K562 (cell line): ENCODE data around the gene LRRC70. TPM values are rescaled to one million over a fixed set of nuclear protein-coding genes. Genes with fewer than 3 reads are reported as not detected.

Experiments
- ATAC-seq: fragments of 200-7000 bp; cut with Tn5 transposase; 3 replicates; pipeline ENCODE4 v1.9.1; 2020; ENCODE audit warnings: moderate library complexity
- BruUV-seq: library from RNA; stranded (reverse); fragments of 400-500 nt; replicated peaks from 2 replicates; lab custom pipeline; 2021; lab: Mats Ljungman, UMichigan
- CTCF ChIA-PET: fragments of 300-600 bp; formaldehyde crosslinking; extraction: SDS; loops from one replicate; lab custom pipeline; 2021; ENCODE audit warnings: low intra/inter-chr PET ratio; lab: Yijun Ruan, JAX
- POLR2A ChIA-PET: fragments of 300-600, 350-650 bp; sonication (Branson Sonifier 250); formaldehyde crosslinking; extraction: SDS; loops from one replicate; lab custom pipeline; 2021; ENCODE audit warnings: antibody characterized with exemption, inconsistent platforms; lab: Yijun Ruan, JAX
- DNase-seq, 4 experiments: peaks; one replicate each; pipeline versions ENCODE4 v3.0.0 to v3.0.0-alpha.2; 2011 to 2018; ENCODE audit warnings: low spot score in 3 of 4, mixed read lengths in 3 of 4; ENCODE audit errors: extremely low read depth in 1 of 4
- FAIRE-seq: peaks from 2 replicates; lab custom pipeline; 2011; peaks lifted over from hg19 to GRCh38; lab: Jason Lieb, UNC
- H2AFZ ChIP-seq: 2 replicates; pipeline ENCODE4 v1.6.0; 2011; ENCODE audit warnings: low read depth, low read length, control low read depth, inconsistent platforms
- H3K27ac ChIP-seq: fragments of 200-600 bp; 3 replicates; pipeline ENCODE4 v1.8.0; 2011; ENCODE audit warnings: low read depth, mild to moderate bottlenecking, control low read depth, inconsistent platforms, low read length, moderate library complexity, mixed read lengths; ENCODE audit errors: extremely low read depth
- H3K27me3 ChIP-seq, 2 experiments: fragments of 300-600 bp in 1 of 2; 2 replicates in 1 of 2; 3 replicates in 1 of 2; pipeline versions ENCODE4 v1.6.0 to v1.8.0; 2011; ENCODE audit warnings: inconsistent platforms in 2 of 2, low read length in 2 of 2, mild to moderate bottlenecking in 1 of 2, mixed read lengths in 1 of 2, moderate library complexity in 1 of 2; ENCODE audit not compliant: control insufficient read depth in 2 of 2, insufficient read depth in 2 of 2
- H3K36me3 ChIP-seq: fragments of 300-600 bp; 3 replicates; pipeline ENCODE4 v1.8.0; 2011; ENCODE audit warnings: mild to moderate bottlenecking, low read length, inconsistent platforms; ENCODE audit not compliant: control insufficient read depth, insufficient read depth
- H3K4me1 ChIP-seq, 2 experiments: fragments of 200-600 bp in 1 of 2; replicated peaks in 1 of 2; 2 replicates in 1 of 2; 3 replicates in 1 of 2; pipeline versions ENCODE4 v1.5.1 to v1.8.0; 2011; ENCODE audit warnings: inconsistent platforms in 2 of 2, low read length in 2 of 2, mild to moderate bottlenecking in 1 of 2, mixed read lengths in 1 of 2, moderate library complexity in 1 of 2; ENCODE audit not compliant: control insufficient read depth in 2 of 2, insufficient read depth in 2 of 2
- H3K4me2 ChIP-seq: 2 replicates; pipeline ENCODE4 v1.6.1; 2011; ENCODE audit warnings: low read length, control low read depth, inconsistent platforms, mixed read lengths; ENCODE audit not compliant: insufficient read depth
- H3K4me3 ChIP-seq: fragments of 200-600 bp; sonication (generic), shearing (Covaris generic); 2 replicates; pipeline ENCODE4 v1.5.1; 2016; ENCODE audit warnings: control low read depth, inconsistent platforms
- H3K79me2 ChIP-seq: fragments of 200-600 bp; 3 replicates; pipeline ENCODE4 v1.8.0; 2011; ENCODE audit warnings: low read length, inconsistent platforms; ENCODE audit not compliant: control insufficient read depth, insufficient read depth
- H3K9ac ChIP-seq, 2 experiments: 2 replicates each; pipeline versions ENCODE4 v1.6.0 to v1.6.1; 2011; ENCODE audit warnings: low read depth in 2 of 2, low read length in 2 of 2, control low read depth in 1 of 2, inconsistent platforms in 1 of 2, mild to moderate bottlenecking in 1 of 2, mixed read lengths in 1 of 2; ENCODE audit not compliant: insufficient read depth in 1 of 2
- H3K9me1 ChIP-seq: one replicate; pipeline ENCODE4 v1.6.0; 2011; ENCODE audit warnings: inconsistent platforms, mild to moderate bottlenecking, low read length, moderate library complexity; ENCODE audit not compliant: control insufficient read depth, insufficient read depth
- H3K9me3 ChIP-seq: replicated peaks from 2 replicates; pipeline ENCODE4 v1.5.1; 2011; ENCODE audit warnings: low read depth, low read length, inconsistent platforms; ENCODE audit not compliant: control insufficient read depth, insufficient read depth
- H4K20me1 ChIP-seq: replicated peaks from 2 replicates; pipeline ENCODE4 v1.6.1; 2011; ENCODE audit warnings: low read length, inconsistent platforms, mixed read lengths; ENCODE audit not compliant: control insufficient read depth, insufficient read depth
- POLR2G ChIP-seq: fragments of 200-400 bp; formaldehyde crosslinking; IDR thresholded peaks from 2 replicates; pipeline ENCODE4 v1.6.1; 2017; ENCODE audit warnings: low read depth, mild to moderate bottlenecking, antibody characterized with exemption, low read length, moderate library complexity
- WGBS: fragments of 100-300 bp; shearing (Covaris generic); methylation state at CpG from one replicate; pipeline ENCODE4 v1.1.6; 2016; ENCODE audit warnings: low coverage, mixed read lengths; ENCODE audit not compliant: insufficient coverage; ENCODE audit errors: missing lambda C conversion rate; 5-methylcytosine and 5-hydroxymethylcytosine counted together
- in situ Hi-C: fragments of 300-500 bp; cut with MboI; formaldehyde crosslinking; loops from 4 replicates; pipeline ENCODE4 v1.15.0; 2018; ENCODE audit warnings: inconsistent platforms, mixed read lengths
- intact Hi-C: fragments of 100-400 bp; cut with micrococcal nuclease; formaldehyde crosslinking; loops from 2 replicates; pipeline ENCODE4 v1.14.2; 2022
- polyA plus RNA-seq, 8 experiments: library from polyadenylated mRNA; depleted of rRNA in 4 of 8; stranded (reverse) in 5 of 8; unstranded in 3 of 8; fragments of >200 nt; fragmentation: Nextera tagmentation in 2 of 8; fragmentation: Illumina TruSeq in 1 of 8; extraction: Ambion mirVana in 2 of 8; extraction: Trizol in 1 of 8; gene quantifications; 2 replicates each; pipeline versions ENCODE4 v1.2.1 to v1.2.3, GENCODE V29; 2011 to 2014; ENCODE audit warnings: inconsistent platforms in 1 of 8, missing spikeins in 1 of 8
- total RNA-seq, 7 experiments: library from RNA; depleted of rRNA in 6 of 7; stranded (reverse); fragments of >200 nt in 6 of 7; fragmentation: Illumina TruSeq in 2 of 7; extraction: Trizol in 2 of 7; gene quantifications; 2 replicates each; pipeline versions ENCODE4 v1.2.1 to v1.2.3, GENCODE V29; 2011 to 2021; ENCODE audit warnings: low replicate concordance in 1 of 7
- TF ChIP-seq, protein P1 (sequence below): fragments of 450-650 bp; IDR thresholded peaks from 2 replicates; pipeline ENCODE4 v1.6.1; 2018; ENCODE audit not compliant: partially characterized antibody

Gene LRRC70
- total and polyA plus RNA-seq, 9 of the 15 experiments (the other 6 are each of a cell fraction or from before 2014, with no cell fraction given) = 0.21 to 2.1 (median 0.73) TPM

GRCh38 chr5:62603934-62604333 lies 25.3 kb downstream of the LRRC70 start:
- in situ Hi-C loops = no loop called here
- H3K9me3 ChIP-seq = no peaks in the 10 kb centered on the region
- no peak for DNase-seq
- BruUV-seq = no TSS peak
- no peak overlapping the region for H2AFZ ChIP-seq
- H3K4me2 ChIP-seq = no peak overlapping the region
- peaks cover 36% of the 10 kb centered on the region for H3K36me3 ChIP-seq
- FAIRE-seq = no peak
- H4K20me1 ChIP-seq = no peaks in the 10 kb centered on the region
- TF ChIP-seq, protein P1, sequence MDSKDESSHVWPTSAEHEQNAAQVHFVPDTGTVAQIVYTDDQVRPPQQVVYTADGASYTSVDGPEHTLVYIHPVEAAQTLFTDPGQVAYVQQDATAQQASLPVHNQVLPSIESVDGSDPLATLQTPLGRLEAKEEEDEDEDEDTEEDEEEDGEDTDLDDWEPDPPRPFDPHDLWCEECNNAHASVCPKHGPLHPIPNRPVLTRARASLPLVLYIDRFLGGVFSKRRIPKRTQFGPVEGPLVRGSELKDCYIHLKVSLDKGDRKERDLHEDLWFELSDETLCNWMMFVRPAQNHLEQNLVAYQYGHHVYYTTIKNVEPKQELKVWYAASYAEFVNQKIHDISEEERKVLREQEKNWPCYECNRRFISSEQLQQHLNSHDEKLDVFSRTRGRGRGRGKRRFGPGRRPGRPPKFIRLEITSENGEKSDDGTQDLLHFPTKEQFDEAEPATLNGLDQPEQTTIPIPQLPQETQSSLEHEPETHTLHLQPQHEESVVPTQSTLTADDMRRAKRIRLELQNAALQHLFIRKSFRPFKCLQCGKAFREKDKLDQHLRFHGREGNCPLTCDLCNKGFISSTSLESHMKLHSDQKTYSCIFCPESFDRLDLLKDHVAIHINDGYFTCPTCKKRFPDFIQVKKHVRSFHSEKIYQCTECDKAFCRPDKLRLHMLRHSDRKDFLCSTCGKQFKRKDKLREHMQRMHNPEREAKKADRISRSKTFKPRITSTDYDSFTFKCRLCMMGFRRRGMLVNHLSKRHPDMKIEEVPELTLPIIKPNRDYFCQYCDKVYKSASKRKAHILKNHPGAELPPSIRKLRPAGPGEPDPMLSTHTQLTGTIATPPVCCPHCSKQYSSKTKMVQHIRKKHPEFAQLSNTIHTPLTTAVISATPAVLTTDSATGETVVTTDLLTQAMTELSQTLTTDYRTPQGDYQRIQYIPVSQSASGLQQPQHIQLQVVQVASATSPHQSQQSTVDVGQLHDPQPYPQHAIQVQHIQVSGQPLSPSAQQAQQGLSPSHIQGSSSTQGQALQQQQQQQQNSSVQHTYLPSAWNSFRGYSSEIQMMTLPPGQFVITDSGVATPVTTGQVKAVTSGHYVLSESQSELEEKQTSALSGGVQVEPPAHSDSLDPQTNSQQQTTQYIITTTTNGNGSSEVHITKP = peak; percentile 78
- no peak for TF ChIP-seq POLR2G
- TF ChIP-seq, all 486 proteins: peak for 1
- no peak overlapping the region for H3K27ac ChIP-seq
- no peak overlapping the region for H3K4me3 ChIP-seq
- no peaks in the 10 kb centered on the region for H3K79me2 ChIP-seq
- no peaks in the 10 kb centered on the region for H3K9me1 ChIP-seq
- intact Hi-C loops = no loop called here
- no peak for ATAC-seq
- H3K9ac ChIP-seq = no peak overlapping the region
- ChIA-PET CTCF (no interaction called here), POLR2A (interaction anchor here (0.9 kb wide), 1 partner anchor 10 kb away, joined by 3 read pairs; no protein-coding TSS in a partner anchor)
- no peaks in the 10 kb centered on the region for H3K27me3 ChIP-seq
- H3K4me1 ChIP-seq = no peaks in the 10 kb centered on the region
- 97% methylated on average over 5 of the region's 5 CpGs for WGBS
